ENCODE measurements around the gene EEA1. TPM values are rescaled to one million over a fixed set of nuclear protein-coding genes. Genes with fewer than 3 reads are reported as not detected.

Gene EEA1
- total RNA-seq, 2 experiments from 2014 or later: 10.5 to 11.1 TPM

DNA sequence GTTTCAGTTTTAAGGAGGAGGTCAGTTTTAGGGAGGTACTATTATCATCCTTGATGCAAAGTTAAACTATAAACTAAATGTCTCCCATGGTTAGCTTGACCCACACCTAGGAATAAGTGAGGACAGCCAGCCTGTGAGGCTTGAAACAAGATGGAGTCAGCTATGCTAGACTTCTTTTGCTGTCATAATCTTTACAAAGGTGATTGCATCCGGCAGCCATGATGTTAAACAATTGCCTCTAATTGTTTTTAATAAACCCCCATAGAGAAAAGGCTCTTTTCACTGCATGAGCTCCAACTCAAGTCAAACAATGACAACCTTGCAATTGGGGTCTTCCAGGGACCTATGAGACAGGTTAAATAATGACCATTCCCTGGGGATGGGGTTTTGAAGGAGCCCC, 45.7 kb upstream of the EEA1 start:
- peaks cover 5% of the 10 kb centered on the region for H3K4me1 ChIP-seq (ENCODE audit: insufficient read depth, low read length)
- Mint-ChIP-seq H3K4me1 (ENCODE audit: low read depth) (peaks cover 23% of the 10 kb centered on the region), H3K4me3 (no peak overlapping the region), H3K9me3 (no peaks in the 10 kb centered on the region), H3K27me3 (no peaks in the 10 kb centered on the region), H3K27ac (no peak overlapping the region), H3K36me3 (ENCODE audit: low read depth) (no peaks in the 10 kb centered on the region)
- no peak overlapping the region for H3K4me3 ChIP-seq (ENCODE audit: low read length)
- intact Hi-C loops (cut with DNase I, micrococcal nuclease): no loop called here
- peaks cover 4 to 5% of the 10 kb centered on the region in 2 experiments for H3K9me3 ChIP-seq (ENCODE audit: control insufficient read depth in 1 of 2, insufficient read depth in 1 of 2, low read length in 2 of 2)
- ChIA-PET CTCF (no interaction called here), POLR2A (no interaction called here)
- no peak overlapping the region for H3K27ac ChIP-seq (ENCODE audit: low read depth in 1 of 2, low read length in 2 of 2)
- TF ChIP-seq CTCF (IDR thresholded peaks at IDR 0.05): no peak
- DNase-seq (no peak), ATAC-seq (ENCODE audit: poor library complexity) (no peak)
- no peaks in the 10 kb centered on the region for H3K27me3 ChIP-seq (ENCODE audit: control insufficient read depth in 1 of 2, insufficient read depth in 2 of 2, low read length in 2 of 2)
- H3K36me3 ChIP-seq (ENCODE audit: insufficient read depth, low read length): no peaks in the 10 kb centered on the region

- intact Hi-C loops (cut with DNase I, micrococcal nuclease): no loop called here
- no peaks in the 10 kb centered on the region for H3K9me3 Mint-ChIP-seq
- no peaks in the 10 kb centered on the region for H3K36me3 ChIP-seq (ENCODE audit: insufficient read depth, low read length)
- H3K4me1 ChIP-seq (ENCODE audit: insufficient read depth, low read length): peaks cover 5% of the 10 kb centered on the region
- H3K27ac ChIP-seq (ENCODE audit: low read depth in 1 of 2, low read length in 2 of 2): no peak overlapping the region
- no peaks in the 10 kb centered on the region for H3K27me3 ChIP-seq (ENCODE audit: control insufficient read depth in 1 of 2, insufficient read depth in 2 of 2, low read length in 2 of 2)
- peaks cover 4 to 5% of the 10 kb centered on the region in 2 experiments for H3K9me3 ChIP-seq (ENCODE audit: control insufficient read depth in 1 of 2, insufficient read depth in 1 of 2, low read length in 2 of 2)
- H3K27me3 Mint-ChIP-seq: no peaks in the 10 kb centered on the region
- no peak overlapping the region for H3K27ac Mint-ChIP-seq
- H3K36me3 Mint-ChIP-seq (ENCODE audit: low read depth): no peaks in the 10 kb centered on the region
- peaks cover 19% of the 10 kb centered on the region for H3K4me1 Mint-ChIP-seq (ENCODE audit: low read depth)
- H3K4me3 ChIP-seq (ENCODE audit: low read length): no peak overlapping the region
- ATAC-seq (ENCODE audit: poor library complexity): no peak
- no peak for TF ChIP-seq CTCF (IDR thresholded peaks at IDR 0.05)
- ChIA-PET POLR2A (no interaction called here), CTCF (no interaction called here)
- no peak for DNase-seq
- no peak overlapping the region for H3K4me3 Mint-ChIP-seq
Measured at GRCh38 chr12:92973614-92974013, 44.5 kb upstream of the EEA1 start.

- no peak for TF ChIP-seq CTCF (IDR thresholded peaks at IDR 0.05)
- no peak for ATAC-seq (ENCODE audit: poor library complexity)
- Mint-ChIP-seq H3K27me3 (no peaks in the 10 kb centered on the region), H3K4me1 (ENCODE audit: low read depth) (peaks cover 8% of the 10 kb centered on the region), H3K36me3 (ENCODE audit: low read depth) (no peaks in the 10 kb centered on the region), H3K9me3 (no peaks in the 10 kb centered on the region), H3K27ac (no peak overlapping the region), H3K4me3 (no peak overlapping the region)
- CTCF ChIA-PET: no interaction called here
- Histone ChIP-seq H3K4me1 (ENCODE audit: insufficient read depth, low read length) (no peaks in the 10 kb centered on the region), H3K9me3 (ENCODE audit: control insufficient read depth in 1 of 2, insufficient read depth in 1 of 2, low read length in 2 of 2) (peaks cover 0 to 5% of the 10 kb centered on the region in 2 experiments), H3K4me3 (ENCODE audit: low read length) (no peak overlapping the region), H3K27ac (ENCODE audit: low read depth in 1 of 2, low read length in 2 of 2) (no peak overlapping the region), H3K27me3 (ENCODE audit: control insufficient read depth in 1 of 2, insufficient read depth in 2 of 2, low read length in 2 of 2) (no peaks in the 10 kb centered on the region), H3K36me3 (ENCODE audit: insufficient read depth, low read length) (no peaks in the 10 kb centered on the region)
- DNase-seq: no peak
- POLR2A ChIA-PET: no interaction called here
- intact Hi-C loops (cut with DNase I, micrococcal nuclease): no loop called here
Measured at GRCh38 chr12:92971859-92972524, 42.9 kb upstream of the EEA1 start.
